GM21528 (cell line): Measurements from ENCODE around the gene PRAMEF14.
"Not testable (repeated sequence)": the region's sequence is repeated elsewhere in the genome, so short reads cannot be mapped to it uniquely, and the experiment has no call there.

ENCODE experiments used
- ATAC-seq: cut with Tn5 transposase; IDR thresholded peaks from one replicate; pipeline ENCODE4 v1.9.1; 2021; ENCODE audit warnings: mild to moderate bottlenecking, moderate library complexity; ENCODE audit not compliant: unreplicated experiment, low FRiP score

PRAMEF14 gene, protein sequence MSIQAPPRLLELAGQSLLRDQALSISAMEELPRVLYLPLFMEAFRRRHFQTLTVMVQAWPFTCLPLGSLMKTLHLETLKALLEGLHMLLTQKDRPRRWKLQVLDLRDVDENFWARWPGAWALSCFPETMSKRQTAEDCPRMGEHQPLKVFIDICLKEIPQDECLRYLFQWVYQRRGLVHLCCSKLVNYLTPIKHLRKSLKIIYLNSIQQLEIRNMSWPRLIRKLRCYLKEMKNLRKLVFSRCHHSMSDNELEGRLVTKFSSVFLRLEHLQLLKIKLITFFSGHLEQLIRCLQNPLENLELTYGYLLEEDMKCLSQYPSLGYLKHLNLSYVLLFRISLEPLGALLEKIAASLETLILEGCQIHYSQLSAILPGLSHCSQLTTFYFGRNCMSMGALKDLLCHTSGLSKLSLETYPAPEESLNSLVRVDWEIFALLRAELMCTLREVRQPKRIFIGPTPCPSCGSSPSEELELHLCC

DNA sequence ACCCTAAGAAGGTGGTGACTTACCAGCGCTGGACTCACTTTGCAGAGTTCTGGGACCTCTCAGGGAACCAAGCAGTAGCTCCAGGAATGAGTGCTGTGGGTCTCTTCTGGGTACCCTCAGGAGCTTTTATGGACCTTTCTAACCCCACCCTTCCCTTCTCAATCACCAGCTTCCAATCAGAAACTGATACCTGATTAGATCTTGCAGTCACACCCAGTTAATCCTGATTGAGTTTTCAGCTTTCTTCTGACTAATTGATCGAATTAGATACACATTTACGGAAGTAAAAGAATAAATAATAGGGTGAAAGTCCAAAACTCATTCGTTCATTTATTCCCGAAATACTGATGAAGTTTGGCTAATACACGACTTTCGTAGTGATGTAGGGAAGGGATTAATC is at the start of gene PRAMEF14:
TSS of gene PRAMEF14 (minus strand) at position 101 of the 400 bp plus-strand sequence. CDS start 1,820 bp downstream, outside the sequence.
- ATAC-seq = not testable (repeated sequence)

DNA sequence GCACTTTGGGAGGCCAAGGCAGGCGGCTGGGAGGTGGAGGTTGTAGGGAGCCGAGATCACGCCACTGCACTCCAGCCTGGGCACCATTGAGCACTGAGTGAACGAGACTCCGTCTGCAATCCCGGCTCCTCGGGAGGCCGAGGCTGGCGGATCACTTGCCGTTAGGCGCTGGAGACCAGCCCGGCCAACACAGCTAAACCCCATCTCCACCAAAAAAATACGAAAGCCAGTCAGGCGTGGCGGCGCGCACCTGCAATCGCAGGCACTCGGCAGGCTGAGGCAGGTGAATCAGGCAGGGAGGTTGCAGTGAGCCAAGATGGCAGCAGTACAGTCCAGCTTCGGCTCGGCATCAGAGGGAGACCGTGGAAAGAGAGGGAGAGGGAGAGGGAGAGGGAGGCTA is 48.4 kb upstream of the PRAMEF14 start:
- not testable (repeated sequence) for ATAC-seq

DNA sequence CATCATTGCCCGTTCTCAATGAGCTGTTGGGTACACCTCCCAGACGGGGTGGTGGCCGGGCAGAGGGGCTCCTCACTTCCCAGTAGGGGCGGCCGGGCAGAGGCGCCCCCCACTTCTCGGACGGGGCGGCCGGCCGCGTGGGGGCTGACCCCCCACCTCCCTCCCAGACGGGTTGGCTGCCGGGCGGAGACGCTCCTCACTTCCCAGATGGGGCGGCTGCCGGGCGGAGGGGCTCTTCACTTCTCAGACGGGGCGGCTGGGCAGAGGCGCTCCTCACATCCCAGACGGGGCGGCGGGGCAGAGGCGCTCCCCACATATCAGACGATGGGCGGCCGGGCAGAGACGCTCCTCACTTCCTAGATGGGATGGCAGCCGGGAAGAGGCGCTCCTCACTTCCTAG is 47.8 kb upstream of the PRAMEF14 start:
- not testable (repeated sequence) for ATAC-seq

DNA sequence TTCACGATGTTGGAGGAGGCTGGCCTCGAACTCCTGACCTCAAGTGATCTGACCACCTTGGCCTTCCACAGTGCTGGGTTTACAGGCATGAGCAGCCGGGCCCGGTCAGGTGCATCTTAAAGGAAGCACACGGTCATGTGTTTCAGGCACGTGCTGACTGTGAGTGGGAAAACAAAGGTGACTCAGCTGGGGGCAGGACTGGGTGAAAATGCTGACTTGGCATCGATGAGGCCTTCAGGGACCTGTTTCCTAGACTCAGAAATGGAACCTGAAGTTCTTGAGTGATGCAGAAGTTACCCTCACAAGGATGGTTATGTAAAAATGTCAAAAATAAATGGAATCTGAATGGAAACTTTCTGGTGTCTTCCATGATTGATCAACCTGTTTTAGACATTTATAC is 46.1 kb upstream of the PRAMEF14 start:
- ATAC-seq = not testable (repeated sequence)

DNA sequence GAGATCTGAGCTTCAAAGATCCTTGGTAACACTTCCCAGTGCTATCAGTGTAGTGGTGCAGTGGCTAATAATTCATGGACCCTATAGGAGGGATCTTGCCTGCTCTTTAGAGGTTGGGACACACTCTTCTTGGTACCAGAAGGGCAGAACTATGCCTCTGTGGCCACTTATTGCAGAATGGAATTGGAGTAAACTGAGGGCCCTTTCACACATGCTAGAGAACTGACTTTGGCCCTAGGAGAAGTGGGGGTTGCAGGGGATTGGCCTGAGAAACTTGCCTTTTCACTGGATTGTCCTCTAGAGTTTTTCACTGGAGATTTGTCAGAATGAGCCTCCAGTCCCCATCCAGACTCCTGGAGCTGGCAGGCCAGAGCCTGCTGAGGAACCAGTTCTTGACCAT is 42.4 kb upstream of the PRAMEF14 start, which contains the start of gene PRAMEF17:
TSS of gene PRAMEF17 (plus strand) at position 301 of the 400 bp plus-strand sequence. CDS start at position 327, 26 bp downstream.
- ATAC-seq = not testable (repeated sequence)

DNA sequence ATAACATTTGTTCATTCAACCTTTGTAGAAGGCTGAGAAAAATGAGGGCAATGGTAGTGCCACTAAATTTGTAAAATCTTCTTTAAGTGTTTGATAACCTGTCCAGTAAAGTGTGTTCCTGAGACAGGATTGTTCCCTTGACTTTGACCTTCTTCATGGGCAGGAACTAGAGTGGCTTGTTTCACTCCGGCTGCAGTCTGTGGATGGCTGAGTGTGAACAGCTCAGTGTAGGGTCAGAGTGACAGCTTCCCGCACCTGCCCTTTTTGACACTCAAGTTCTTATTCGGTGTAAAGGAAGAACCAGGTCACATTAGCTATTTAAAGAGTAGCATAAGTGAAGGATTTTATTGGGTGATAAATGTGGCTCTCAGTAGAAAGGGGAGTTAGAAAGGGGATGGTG is 33.4 kb upstream of the PRAMEF14 start:
- not testable (repeated sequence) for ATAC-seq

DNA sequence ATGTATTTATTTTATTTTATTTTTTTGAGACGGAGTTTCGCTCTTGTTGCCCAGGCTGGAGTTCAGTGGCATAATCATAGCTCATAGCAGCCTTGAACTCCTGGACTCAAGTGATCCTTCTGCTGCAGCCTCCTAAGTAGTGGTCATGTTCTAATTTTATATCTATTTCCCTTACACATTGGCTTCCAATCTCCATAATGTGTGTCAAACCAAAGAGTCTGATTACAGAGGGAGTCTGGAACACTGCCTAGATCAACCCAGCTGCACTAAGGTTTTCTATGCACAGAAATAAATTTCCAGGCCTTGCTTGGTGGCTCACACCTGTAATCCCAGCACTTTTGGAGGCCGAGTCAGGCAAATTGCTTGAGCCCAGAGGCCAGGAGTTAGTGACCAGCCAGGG is 32.0 kb upstream of the PRAMEF14 start:
- ATAC-seq = not testable (repeated sequence)

DNA sequence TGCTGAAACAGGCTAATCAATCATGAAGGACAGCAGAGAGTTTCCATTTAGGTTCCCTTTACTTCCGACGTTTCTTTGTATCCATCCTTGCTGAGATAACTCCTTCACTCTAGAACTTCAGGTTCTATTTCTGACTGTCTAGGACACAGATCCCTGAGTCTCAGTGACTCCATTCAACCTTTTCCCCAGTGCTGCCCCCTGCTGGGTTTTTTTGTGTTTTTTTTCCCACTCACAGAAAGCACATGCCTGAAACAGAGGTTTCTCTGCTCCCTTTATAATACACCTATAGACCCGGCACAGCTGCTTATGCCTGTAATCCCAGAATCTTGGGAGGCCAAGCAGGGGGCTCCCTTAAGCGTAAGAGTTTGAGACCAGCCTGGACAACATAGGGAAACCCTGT is 21.6 kb upstream of the PRAMEF14 start:
- not testable (repeated sequence) for ATAC-seq

DNA sequence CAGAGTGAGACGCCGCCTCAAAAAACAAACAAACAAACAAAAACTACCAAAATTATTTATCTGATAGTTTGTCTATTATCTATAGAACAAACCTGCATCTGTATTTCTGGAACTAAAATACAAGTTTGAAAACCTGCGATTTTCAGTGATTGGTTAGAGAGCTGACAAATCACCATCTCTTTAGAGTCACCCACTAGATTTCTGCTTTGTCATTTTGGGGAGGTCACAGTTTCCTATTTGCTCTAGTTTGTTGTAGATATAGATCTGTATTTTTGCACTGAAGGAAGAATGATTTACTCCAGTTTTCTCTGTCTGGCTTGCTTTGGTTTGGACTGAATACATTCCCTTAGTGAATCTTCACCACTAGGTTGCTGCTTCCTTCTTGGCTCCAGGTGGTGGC is 19.6 kb upstream of the PRAMEF14 start:
- ATAC-seq = not testable (repeated sequence)

DNA sequence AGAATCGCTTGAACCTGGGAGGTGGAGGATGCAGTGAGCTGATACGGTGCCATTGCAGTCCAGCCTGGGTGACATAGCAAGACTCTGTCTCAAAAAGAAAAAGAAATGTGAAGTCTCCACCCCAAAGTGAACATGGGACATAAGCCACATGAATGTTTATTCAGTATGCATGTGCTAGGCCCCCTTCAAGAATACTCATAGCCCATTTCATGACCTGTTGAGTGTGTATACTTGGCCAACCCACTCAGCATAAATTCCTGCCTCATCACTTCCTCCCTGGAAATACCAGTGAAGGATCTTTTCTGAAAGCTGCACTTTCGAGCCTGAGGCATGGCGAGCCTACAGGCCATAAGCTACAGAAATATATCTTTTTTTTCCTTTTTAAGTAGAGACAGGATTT is 18.0 kb upstream of the PRAMEF14 start:
- not testable (repeated sequence) for ATAC-seq

DNA sequence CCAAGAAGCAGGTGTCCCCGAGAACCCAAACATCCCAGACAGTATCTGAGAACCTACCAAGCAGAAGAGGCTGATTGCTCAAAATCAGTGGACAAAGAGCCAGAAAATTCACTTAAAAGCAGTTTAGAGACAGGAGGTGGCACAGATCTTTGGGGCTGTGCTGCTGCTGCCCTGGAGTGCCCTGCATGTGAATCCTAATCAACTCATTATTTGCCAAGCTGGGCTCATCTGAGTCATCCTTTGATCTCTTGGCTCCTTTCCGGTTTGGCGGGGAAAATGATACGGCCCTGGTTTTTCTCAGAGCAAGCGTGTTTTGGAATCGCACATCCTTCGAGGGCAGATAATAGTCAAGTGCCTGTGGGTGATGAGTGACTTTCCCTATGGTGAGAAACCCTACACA is 15.4 kb upstream of the PRAMEF14 start:
- not testable (repeated sequence) for ATAC-seq

DNA sequence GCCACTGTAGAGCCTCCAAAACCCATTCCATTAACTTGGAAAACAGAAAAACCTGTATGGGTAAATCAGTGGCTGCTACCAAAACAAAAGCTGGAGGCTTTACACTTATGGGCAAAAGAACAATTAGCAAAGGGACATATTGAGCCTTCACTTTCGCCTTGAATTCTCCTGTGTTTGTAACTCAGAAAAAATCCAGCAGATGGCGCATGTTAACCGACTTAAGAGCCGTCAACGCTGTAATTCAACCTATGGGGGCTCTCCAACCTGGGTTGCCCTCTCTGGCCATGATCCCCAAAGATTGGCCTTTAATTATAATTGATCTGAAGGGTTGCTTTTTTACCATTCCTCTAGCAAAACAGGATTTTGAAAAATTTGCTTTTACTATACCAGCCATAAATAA is 9.8 kb upstream of the PRAMEF14 start:
- ATAC-seq = not testable (repeated sequence)

DNA sequence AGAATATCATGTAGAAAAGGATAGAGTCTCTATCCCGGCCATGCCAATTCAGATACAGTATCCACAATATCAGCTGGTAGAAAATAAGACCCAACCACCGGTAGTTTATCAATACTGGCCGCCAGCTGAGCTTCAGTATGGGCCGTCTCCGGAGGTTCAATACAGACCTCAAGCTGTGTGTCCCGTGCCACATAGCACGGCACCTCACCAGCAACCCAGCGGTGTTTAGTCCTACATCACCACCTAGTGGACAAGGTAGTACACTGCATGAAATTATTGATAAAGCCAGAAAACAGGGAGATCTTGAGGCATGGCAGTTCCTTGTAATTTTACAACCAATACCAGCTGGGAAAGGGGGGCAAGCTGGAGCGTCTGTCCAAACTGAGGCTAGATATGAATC is 7.5 kb upstream of the PRAMEF14 start:
- ATAC-seq = not testable (repeated sequence)

DNA sequence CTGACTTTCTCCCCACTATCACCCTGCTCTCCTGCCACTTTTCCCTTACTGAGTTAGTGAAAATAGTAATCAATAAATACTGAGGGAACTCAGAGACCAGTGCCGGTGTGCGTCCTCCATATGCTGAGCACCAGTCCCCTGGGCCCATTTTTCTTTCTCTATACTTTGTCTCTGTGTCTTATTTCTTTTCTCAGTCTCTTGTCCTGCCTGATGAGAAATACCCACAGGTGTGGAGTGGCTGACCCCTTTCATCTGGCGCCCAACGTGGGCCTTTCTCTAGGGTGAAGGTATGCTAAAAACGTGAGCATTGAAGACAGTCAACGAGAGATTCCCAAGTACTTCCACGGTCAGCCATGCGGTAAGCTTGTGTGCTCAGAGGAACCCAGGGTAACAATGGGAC is 6.5 kb upstream of the PRAMEF14 start:
- ATAC-seq = not testable (repeated sequence)

DNA sequence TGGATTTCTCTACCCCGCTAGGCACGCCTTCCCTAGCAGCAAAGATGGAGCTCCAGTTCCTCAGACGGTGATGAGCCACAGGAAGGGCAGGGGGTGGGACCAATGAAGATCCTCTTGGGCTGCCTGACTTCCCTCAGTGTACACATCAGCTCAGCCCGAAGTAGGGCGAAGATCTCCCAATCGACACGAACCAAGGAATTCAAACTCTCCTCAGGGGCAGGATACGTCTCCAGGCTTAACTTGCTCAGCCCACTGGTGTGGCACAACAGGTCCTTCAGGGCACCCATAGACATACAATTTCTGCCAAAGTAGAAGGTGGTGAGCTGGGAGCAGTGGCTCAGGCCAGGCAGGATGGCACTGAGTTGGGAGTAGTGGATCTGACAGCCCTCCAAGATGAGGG is 4.4 kb downstream of the PRAMEF14 start:
- not testable (repeated sequence) for ATAC-seq

DNA sequence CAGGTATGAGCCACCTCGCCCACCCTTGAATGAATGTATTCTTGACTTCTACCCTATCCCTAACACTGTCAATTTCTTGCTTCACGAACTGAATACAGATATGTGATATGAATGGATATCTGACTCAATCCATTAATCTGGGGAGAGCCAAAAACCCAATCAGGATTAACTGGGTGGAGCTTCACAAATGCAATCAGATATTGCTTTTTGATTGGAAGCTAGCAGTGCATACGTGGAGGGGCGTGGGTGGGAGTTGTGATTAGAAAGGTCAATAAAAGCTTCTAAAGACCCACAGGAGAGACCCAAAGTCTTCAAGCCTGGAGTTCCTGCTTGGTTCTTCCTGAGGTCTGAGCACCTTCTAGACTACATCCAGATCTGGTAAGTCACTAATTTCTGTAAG is 31.7 kb downstream of the PRAMEF14 start, which contains the start of gene PRAMEF15:
TSS of gene PRAMEF15 (plus strand) at position 301 of the 400 bp plus-strand sequence. CDS start 2,827 bp downstream, outside the sequence.
- ATAC-seq = not testable (repeated sequence)

DNA sequence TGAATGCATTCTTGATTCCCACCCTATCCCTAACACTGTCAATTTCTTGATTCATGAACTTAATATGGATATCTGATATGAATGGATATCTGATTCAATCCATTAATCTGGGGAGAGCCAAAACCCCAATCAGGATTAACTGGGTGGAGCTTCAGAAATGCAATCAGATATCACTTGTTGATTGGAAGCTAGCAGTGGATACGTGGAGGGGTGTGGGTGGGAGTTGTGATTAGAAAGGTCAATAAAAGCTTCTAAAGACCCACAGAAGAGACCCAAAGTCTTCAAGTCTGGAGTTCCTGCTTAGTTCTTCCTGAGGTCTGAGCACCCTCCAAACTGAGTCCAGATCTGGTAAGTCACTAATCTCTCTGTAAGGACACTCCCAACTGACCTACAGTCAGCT is 43.7 kb downstream of the PRAMEF14 start, which contains the start of gene PRAMEF33:
TSS of gene PRAMEF33 (plus strand) at position 301 of the 400 bp plus-strand sequence. CDS start 2,416 bp downstream, outside the sequence.
- not testable (repeated sequence) for ATAC-seq

DNA sequence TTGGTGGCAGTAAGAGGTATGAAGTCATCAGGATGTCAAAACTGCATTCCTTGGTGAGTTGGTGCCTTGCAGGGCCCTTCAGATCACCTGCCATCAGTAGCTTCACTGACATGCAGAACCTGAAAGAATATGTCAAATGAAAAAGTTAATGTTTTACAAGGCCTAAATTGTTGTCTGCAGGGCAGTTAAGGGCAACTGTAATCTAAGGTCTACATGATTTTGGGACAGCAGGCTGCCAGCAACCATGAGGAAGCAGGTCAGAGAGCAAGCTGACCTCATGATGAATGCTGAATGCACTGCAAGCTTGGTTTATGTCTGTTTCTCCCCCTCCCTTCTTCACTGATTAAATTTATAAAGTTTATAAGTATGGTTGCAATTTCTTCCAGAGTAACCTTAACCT is 44.7 kb downstream of the PRAMEF14 start:
- not testable (repeated sequence) for ATAC-seq

DNA sequence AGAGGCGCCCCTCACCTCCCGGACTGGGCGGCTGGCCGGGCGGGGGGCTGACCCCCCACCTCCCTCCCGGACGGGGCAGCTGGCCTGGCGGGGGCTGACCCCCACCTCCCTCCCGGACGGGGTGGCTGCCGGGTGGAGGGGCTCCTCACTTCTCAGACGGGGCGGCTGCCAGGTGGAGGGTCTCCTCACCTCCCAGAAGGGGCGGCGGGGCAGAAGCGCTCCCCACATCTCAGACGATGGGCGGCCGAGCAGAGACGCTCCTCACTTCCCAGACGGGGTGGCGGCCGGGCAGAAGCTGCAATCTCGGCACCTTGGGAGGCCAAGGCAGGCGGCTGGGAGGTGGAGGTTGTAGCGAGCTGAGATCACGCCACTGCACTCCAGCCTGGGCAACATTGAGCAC is 48.2 kb downstream of the PRAMEF14 start:
- ATAC-seq = not testable (repeated sequence)

DNA sequence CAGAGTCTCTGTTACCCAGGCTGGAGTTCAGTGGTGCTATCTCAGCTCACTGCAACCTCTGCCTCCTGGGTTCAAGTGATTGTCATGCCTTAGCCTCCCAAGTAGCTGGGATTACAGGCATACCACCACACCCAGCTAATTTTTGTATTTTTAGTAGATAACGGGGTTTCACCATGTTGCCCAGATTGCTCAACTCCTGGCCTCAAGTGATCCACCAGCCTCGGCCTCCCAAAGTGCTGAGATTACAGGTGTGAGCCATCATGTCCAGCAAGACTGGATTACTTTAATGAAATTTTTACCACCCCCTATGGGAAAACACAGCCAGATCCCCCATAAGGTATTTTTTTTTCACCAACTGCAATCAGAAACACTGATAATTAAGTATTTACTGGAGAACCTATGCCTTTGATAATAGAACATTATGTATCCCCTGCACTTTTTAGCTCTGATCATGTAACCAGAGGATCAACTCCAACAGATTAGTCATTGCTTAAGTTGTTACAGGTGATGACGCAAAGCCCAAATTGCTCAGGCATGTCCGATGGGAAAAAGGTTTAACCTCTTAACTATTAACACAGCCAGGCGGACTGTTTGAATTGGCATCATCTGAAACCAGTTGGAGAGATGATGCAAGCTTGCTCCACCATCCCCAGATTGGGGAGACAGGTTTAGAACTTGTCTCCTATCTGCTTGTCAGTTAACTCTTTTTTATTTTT is 49.6 kb downstream of the PRAMEF14 start:
- not testable (repeated sequence) for ATAC-seq
